ENCODE data around the gene MPHOSPH10. TPM values are rescaled to one million over a fixed set of nuclear protein-coding genes. Genes with fewer than 3 reads are reported as not detected.

Gene MPHOSPH10
- total RNA-seq, 4 donors from 2014 or later = 17.9 to 38.2 (median 22.4) TPM

GRCh38 chr2:71187589-71187988 lies 57.2 kb downstream of the MPHOSPH10 start:
- ATAC-seq (ENCODE audit: low FRiP score) (no peak), DNase-seq (ENCODE audit: low spot score) (no peak)
- TF ChIP-seq CTCF (IDR thresholded peaks at IDR 0.05) = no peak

GRCh38 chr2:71190656-71191569 lies 60.5 kb downstream of the MPHOSPH10 start:
- ATAC-seq (ENCODE audit: low FRiP score) (no peak), DNase-seq (ENCODE audit: low spot score) (no peak)
- no peak for TF ChIP-seq CTCF (IDR thresholded peaks at IDR 0.05)

GRCh38 chr2:71191570-71191943 lies 61.1 kb downstream of the MPHOSPH10 start:
- TF ChIP-seq CTCF (IDR thresholded peaks at IDR 0.05) = no peak
- ATAC-seq (ENCODE audit: low FRiP score) (no peak), DNase-seq (ENCODE audit: low spot score) (no peak)

Small RNAs within 50 kb of the gene (small RNA-seq; reads per million reads assigned to genes)
- not detected for gene AC007881.1

Other genes with a start within 250 kb of the MPHOSPH10 start
- 1 to 10 TPM in 3 of 4 donors, under 1 TPM in 1; 0.48 to 6.6 (median 1.8) TPM for gene VAX2, start 230.1 kb upstream of the MPHOSPH10 start, total RNA-seq
- 1 to 10 TPM in 2 of 4 donors, not detected in 2; 3.6 to 7.1 TPM for gene ATP6V1B1, start 194.7 kb upstream of the MPHOSPH10 start, total RNA-seq
- gene ANKRD53, start 152.0 kb upstream of the MPHOSPH10 start, total RNA-seq = 10 to 100 TPM in 2 of 4 donors, 1 to 10 TPM in 2; 6.2 to 16.8 (median 10.0) TPM
- 10 to 100 TPM; 33.6 to 63.0 (median 41.1) TPM for gene TEX261, start 135.8 kb upstream of the MPHOSPH10 start, total RNA-seq
- gene NAGK, start 62.0 kb upstream of the MPHOSPH10 start, total RNA-seq = 100 to 1,000 TPM in 2 of 4 donors, 10 to 100 TPM in 2; 72.1 to 149 (median 121) TPM
- gene MCEE, start 405 bp upstream of the MPHOSPH10 start, total RNA-seq = 10 to 100 TPM in 3 of 4 donors, 1 to 10 TPM in 1; 5.3 to 23.0 (median 11.9) TPM
- gene PAIP2B, start 96.5 kb downstream of the MPHOSPH10 start, total RNA-seq = 1 to 10 TPM; 2.8 to 5.0 (median 4.0) TPM
- gene ZNF638, start 201.1 kb downstream of the MPHOSPH10 start, total RNA-seq = 100 to 1,000 TPM; 112 to 264 (median 128) TPM